GM19193 (cell line): ENCODE results near the gene CST6.

ENCODE experiments used
- POLR2A ChIP-seq: IDR thresholded peaks from 4 replicates; pipeline ENCODE4 v1.6.1; 2011; ENCODE audit not compliant: insufficient read depth, insufficient read length; ENCODE audit errors: extremely low read depth

The CST6 gene

DNA sequence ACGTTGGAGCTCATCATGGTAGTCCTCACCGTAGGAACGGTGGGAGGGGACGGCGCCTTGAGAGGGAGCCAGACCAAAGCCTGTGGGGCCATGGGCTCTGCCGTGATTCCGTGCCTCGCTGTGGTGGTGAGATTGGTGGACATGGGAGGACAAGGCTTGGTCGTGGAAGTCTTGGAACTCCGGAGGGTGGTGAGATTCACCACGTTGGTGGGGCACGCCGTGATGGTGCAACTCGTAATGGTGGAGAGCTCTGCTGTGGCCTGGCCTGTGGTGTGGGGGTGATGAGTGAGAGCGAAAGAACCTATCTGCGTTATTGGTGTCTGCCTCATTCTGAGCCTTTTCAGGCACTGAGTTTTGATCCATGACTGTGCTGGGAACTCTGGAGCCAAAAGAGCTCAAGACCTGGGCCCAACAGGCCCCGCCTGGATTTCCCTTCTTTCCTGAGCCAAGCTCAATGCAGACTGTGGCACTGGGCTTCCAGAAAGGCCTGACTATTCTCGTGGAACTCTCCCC, 14.3 kb downstream of the CST6 start, which contains the start of gene CATSPER1:
Gene CATSPER1, minus strand, starts transcription at position 463 of the 513 bp plus-strand sequence. Its CDS starts 100 bp downstream, at position 363.
- no peak for TF ChIP-seq POLR2A

DNA sequence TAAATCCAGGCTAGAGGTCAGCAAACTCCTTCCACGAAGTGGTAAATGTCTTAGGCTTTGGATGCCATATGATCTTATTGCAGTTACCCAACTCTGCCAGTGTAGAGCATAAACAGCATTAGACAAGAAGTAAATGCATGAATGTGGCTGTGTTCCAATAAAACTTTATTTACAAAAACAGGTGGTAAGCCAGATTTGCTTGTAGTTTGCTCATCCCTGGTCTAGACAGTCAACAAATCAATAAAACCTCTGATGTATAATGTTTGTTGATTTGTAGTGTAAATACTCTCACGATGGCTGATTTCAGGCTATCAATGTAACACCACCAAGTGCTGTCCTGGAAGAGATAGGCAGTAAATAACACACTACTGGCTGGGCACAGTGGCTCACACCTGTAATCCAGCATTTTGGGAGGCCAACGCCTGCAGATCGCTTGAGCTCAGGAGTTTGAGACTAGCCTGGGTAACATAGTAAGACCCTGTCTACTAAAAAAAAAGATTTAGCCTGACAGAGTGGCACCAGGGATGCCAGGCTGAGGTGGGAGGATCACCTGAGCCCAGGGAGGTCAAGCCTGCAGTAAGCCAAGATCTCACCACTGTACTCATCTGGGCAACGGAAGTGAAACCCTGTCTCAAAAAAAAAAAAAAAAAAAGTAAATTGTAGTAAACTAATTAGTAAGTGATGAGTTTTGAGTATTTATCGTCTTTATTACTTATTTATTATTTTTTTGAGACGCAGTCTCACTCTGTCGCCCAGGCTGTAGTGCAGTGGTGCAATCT, 21.3 kb downstream of the CST6 start:
- TF ChIP-seq POLR2A, result no peak

DNA sequence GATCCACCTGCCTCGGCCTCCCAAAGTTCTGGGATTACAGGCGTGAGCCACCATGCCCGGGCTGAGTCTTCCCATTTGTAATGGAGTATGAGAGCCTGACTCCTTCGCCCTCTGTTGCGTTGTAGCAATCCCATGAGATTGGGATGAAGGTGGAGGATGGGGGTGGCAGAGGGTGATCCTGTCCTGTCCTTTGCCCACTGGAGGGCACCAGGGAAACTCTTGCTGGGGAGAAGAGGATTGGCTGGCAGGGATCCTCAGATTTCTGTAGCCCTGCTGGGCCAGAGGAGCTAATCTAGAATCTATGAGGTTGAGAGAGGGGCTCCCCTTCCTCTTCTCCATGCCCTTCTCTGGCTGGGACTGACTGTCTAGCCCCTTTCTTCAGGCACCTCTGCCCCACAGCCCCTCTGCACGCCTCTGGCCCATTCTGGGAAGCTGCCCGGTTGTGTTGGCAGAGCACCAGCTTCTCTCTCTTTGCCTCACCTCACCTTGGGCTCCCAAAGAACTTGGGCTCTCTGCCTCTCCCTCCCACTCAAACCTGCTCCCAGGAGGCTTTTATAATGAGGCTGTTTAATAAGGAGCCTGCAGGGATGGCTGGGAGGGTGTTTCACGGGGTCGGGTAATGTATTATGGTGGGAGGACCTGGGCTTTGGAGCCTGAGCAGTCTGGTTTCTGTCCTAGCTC, 24.0 kb downstream of the CST6 start:
- no peak for TF ChIP-seq POLR2A

DNA sequence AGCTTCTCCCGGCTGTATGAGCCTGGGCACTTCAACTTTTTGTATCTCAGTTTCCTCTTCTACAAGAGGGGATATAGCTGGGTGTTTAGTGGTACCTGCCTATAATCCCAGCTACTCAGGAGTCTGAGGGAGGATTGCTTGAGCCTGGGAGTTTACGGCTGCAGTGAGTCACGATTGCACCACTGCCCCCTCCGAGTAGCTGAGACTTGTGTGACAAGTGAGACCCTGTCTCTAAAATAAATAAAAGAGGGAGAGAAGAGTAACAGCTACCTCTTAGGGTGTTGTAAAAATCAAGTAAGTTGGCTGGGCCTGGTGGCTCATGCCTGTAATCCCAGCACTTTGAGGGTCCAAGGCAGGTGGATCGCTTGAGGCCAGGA, 24.5 kb downstream of the CST6 start:
- no peak for TF ChIP-seq POLR2A

DNA sequence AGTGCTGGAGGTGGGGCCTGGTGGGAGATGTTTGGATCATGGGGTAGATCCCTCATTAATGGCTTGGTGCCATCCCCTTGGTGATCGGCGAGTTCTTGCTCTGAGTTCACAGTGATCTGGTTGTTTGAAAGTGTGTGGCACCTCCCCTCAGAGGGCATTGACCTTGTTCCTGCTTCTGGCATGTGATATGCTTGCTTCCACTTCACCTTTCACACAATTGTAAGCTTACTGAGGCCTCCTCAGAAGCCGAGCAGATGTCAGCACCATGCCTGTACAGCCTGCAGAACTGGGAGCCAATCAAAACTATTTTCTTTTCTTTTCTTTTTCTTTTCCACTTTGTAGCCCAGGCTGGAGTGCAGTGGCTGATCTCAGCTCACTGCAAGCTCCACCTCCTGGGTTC, 25.5 kb downstream of the CST6 start:
- no peak for TF ChIP-seq POLR2A

DNA sequence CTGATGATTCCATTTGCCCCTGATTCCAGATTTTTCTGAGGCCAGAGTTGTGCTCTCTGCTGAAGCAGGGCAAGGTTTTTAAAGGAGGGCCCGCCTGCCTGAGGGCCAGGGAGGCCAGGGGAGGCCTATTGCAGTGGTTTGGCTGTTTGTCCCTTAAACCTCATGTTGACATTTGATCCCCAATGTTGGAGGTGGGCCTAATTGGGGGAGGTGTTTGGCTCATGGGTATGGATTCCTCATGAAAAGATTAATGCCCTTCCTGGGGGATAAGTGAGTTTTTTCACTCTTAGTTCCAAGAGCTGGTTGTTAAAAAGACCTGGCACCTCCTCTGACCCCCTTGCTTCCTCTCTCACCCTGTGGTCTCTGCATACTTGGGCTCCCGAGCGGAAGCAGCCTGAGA, 28.0 kb downstream of the CST6 start:
- TF ChIP-seq POLR2A, result no peak

DNA sequence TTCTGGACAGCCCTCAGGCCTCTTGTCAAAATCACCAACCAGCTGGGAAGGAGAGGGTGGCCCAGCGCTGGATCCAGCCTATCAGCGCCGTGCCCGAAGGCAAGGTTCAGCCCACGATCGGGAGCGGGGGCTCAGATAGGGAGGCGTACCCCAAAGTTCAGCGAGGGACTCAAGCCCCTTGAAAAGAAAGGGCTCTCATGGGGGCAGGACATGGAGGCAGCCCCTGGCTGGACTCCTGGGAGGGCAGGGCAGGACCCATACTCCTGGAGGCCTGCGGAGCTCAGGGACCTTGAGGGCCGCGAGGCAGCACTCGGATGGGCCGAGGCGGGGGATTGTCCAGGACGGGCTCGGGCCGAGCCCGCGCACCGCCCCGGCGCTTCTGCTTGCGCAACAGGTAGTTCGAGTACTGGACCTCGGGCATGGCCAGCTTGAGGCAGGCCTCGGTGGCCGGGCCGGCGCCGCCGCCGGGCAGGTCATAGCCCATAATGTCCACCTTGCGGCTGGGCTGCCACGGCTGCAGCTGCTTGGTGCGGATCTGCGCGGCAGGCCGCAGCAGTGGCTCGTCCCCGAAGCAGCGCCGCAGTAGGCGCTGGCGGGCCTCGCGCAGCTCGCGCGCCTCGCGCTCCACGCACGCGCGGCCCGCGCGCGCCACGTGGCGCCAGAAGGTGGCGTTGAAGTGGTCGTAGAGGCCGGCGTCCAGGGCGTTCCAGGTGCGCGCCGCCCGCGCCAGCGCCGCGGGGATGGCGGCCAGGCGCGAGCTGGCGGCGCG, 30.6 kb downstream of the CST6 start:
- TF ChIP-seq POLR2A, result no peak

DNA sequence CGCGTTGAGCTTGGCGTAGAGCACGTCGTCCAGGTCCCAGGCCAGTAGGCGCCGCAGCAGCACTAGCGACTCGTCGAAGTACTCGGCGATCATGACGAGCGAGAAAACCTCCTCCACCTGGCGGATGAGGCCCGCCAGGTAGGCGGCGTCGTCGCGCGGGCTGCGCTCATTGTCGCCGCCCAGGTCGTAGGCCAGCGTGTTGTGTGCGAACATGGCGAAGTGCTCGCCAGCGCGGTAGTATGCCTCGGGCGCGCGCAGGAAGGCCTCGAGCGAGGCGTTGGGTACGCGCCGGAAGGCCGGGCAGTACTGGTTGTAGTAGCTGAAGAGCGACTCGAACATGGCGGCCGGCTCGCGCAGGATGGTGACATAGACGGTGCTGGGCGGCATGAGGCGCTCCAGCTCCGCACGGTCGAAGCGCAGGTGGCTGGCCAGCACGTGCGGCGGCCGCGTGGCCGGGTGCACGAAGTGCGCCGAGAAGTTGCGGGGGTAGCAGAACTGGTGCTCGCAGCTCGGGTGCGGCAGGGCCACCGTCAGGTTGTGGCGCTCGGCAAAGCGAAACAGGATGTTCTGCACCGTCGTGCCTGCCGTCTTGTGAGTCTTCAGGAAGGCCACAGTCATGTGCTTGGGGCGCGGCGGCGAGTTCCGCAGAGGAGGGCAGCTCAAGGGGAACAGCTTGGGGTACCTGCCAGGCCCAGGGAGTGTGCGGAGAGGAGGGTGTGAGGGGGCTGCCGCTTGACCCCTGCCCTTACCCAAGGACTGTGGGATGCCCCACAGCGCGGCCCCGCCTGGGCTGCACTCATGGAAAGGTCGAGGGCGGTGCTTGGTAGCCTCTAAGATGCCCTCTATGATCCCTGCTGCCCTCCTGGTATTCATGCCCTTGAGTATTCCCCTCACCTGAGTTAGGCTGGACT, 31.4 kb downstream of the CST6 start:
- TF ChIP-seq POLR2A, result no peak

DNA sequence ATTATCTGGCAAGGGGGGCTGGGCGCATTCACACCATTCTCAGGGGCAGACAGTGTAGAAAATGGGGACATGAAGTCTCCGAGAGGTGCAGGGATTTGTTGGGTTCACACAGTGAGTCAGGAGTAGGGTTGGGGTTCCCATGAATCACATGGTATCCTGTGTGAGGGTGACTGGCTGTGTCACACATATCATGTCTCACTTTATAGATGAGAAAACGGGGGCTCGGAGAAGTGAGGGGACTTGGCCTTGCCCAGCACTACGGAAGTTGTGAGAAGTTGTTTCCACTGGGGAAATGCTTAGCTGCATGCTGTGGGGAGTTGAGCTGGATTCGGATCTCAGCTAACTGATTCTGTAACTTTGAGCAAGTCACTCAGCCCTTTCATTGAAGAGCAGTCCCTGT, 32.9 kb downstream of the CST6 start:
- TF ChIP-seq POLR2A, result no peak

DNA sequence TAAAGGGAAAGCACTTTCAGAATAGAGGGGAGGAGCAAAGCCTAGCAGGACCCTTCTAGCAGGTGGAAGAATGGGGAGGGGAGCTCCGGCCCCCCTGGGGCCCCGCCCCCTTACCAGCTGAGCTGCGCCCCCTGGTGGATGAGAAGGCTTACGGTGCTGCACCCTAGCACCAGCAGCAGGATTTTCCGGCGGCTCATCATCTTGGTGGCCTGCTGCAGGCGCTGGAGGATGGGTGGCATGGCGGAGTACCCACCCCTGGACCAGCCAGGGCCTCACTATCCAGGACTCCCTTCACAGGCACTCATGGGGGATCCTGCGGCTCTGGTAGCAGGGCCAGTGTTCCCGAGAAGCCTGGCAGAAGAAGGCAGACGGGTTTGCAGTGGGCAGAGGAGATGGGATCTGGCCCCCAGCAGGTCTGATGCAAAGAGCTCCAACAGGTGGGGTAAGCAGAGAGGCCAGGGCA, 33.4 kb downstream of the CST6 start:
- no peak for TF ChIP-seq POLR2A

DNA sequence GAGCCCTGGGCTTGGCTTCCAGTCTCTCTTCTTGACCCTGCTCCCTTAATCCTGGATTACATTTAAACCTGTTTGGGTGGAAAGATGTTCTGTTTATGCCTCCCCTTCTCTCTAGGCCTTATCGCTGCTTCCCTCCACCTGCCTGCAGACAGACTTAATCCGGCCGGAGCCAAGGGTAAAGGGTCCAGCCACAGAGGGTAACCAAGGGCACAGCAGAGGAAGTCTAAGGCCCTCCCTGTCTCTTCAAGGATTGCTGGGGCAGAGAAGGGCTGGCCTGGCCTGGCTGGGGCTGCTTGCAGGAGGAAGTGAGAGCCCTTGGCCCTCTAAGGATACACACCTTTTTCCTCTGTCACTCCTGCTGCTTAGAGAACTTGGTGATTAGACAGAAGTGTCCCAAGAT, 35.1 kb downstream of the CST6 start:
- TF ChIP-seq POLR2A, result no peak

DNA sequence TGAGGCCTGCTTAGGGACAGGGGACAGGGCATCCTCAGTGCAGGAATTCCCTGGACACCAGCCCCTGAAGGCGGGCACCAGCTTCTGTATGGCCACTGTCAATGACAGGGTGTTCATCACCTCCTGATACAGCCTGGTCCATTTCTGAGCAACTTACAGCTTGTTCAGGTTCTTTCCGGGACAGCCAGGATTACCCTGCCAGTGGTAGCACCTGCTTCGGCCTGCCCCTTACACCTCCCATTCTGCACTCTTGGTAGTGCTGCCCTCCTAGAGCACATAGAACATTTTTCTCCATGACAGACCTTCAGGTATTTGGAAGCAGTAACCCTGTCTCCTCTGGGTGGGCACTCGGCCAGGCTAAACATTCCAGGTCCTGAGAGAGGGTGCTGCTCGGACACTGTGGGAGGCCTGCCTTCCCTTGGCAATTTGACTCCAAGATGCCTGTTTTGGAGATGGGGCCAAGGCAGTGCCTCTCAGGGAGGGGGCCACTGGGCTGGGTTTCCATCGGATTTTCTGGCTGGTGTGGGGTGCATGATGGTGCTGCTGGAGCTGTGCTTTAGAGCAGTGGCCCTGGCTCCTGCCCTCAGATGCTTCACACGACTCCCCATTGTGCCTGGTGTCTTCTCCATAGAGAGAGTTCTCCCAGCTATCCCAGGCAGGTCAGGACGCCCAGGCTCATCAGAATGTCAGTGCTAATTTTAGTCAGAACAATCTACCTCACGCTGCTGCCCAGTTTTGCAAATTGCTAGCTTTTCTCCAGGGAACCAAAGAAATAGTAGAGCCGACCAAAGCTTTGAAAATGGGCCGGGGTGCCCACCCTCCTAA, 35.9 kb downstream of the CST6 start:
- TF ChIP-seq POLR2A, result no peak

DNA sequence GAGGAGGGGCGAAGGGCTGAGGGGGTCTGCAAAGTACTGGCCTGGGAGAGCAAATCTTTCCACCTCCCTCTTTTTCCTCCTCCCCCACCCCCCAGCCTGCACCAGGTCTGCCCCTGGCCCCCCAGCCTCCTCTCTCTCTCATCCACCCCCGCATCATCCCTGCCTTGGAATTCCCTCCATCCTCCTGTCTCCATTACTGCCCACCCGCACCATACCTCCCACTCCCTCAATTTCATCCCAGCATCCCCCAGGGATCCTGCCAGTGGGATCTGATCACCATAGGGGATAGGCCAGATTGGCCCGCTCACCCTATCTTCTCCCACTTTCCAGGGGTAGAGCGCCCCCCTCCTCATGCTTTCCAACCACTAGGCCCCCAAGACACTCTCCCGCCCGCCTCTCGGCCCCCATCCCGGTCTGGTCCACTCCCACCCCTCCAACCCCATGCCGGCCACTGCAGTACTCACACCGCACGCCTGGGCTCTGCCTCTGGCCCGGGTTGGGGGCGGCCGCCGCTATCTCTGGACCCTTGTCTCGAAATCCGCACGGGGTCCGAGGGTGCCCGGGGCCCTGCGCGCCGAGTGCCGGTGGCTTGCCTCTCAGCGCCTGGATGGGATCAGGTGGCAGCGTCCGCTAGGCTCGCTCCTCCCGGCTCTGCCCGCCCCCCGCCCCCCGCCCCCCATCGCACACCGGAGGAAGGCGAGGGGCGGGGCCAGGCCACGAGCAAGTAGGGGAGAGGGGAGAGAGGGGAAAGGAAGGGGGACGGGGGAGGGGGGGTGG, 36.9 kb downstream of the CST6 start, which contains the start of gene GAL3ST3:
Gene GAL3ST3, minus strand, starts transcription at position 615 of the 777 bp plus-strand sequence. CDS start 3,746 bp downstream, outside the sequence.
- no peak for TF ChIP-seq POLR2A
